Measurements from ENCODE around the gene MARCHF6. TPM values are rescaled to one million over a fixed set of nuclear protein-coding genes. Genes with fewer than 3 reads are reported as not detected.
A peak's percentile ranks its signal among the peaks of the same experiment; 100 is the strongest.

MARCHF6 gene
- polyA plus RNA-seq, 1 of the 3 experiments (the other 2 are of a cell fraction), result 52.4 TPM

DNA sequence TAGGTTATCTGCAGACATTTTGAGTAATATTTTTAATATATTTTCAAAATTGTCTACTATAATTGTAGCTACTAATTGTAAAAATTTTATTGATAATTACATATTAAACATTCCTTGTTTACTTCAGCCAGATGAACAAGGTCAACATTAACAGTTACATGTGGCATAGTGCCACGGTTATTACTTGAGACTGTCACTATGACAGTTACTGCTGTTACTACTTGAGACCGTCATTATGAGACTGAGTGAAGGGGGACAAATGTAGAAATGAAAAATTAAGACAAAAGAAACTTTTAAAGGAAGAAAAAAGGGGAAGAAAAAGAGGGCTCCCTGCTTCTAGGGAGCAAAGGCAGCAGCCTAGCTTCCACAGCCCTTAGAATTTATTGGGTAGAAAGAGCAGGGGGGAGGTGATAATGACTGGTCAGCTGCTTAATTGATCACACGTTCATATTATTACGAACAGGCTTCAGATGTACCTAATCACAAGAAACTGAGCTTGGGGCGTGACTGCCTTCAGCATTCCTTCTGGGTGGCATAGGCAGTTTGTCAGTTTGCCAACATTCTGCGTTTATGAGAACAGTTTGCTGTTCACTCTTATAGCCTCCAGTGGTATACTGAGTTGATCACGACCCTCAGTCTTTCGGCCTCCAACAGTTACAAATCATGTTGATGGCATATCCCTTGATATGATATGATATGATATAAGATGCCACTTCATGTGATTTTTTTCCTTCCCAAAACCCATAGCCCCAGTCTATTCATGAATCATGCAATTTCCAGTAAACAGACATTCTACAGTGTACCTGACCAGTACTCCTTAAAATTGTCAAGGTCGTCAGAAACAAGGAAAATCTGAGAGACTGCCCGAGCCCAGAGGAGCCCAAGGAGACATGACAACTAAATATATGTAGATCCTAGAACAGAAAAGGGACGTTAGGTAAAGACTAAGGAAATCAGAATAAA lies 13.1 kb downstream of the MARCHF6 start:
- H3K27ac ChIP-seq (ENCODE audit: low read depth in 2 of 2, low read length in 1 of 2), result peak overlapping the region in 1 of 2 experiments; percentile 39; a peak in 3 of 4 replicates
- no peaks in the 10 kb centered on the region for H3K27me3 ChIP-seq (ENCODE audit: insufficient read depth)
- H3F3A ChIP-seq (replicated peaks; ENCODE audit: insufficient read depth), result no peaks in the 10 kb centered on the region
- no peak overlapping the region for H3K9ac ChIP-seq
- peaks cover 100% of the 10 kb centered on the region for H3K79me2 ChIP-seq (ENCODE audit: insufficient read depth)
- ChIA-PET CTCF (interaction anchor here (1.0 to 1.9 kb wide), 3 partner anchors 9 to 58 kb away, joined by 3 to 6 read pairs (median 4); no protein-coding TSS in a partner anchor), POLR2A (interaction anchor here (0.6 kb wide), 1 partner anchor 467 kb away, joined by 3 read pairs; no protein-coding TSS in a partner anchor)
- TF ChIP-seq MXI1 (IDR thresholded peaks at IDR 0.05; ENCODE audit: low read depth, low read length) (no peak), PBX3 (IDR thresholded peaks at IDR 0.05) (peak; percentile 34; the same call in 1 of the 2 replicates), NFIC (IDR thresholded peaks at IDR 0.05; ENCODE audit: borderline replicate concordance) (0 out of 2 replicates have a peak, but pooled peaks have one; percentile 22)
- peaks cover 0 to 3% of the 10 kb centered on the region in 2 experiments for H3K36me3 ChIP-seq (replicated peaks in 1 of 2; ENCODE audit: control insufficient read depth in 1 of 2, insufficient read depth in 2 of 2, low read length in 1 of 2)
- 73% methylated on average over 11 of the region's 11 CpGs for WGBS (ENCODE audit: low lambda C conversion rate)
- H3K4me3 ChIP-seq (ENCODE audit: low read depth in 2 of 2, low read length in 1 of 2), result no peak overlapping the region
- no peaks in the 10 kb centered on the region for H3K9me3 ChIP-seq
- no peak overlapping the region for H2AFZ ChIP-seq (ENCODE audit: low read depth)
- peaks cover 5 to 8% of the 10 kb centered on the region in 2 experiments; a peak in 3 of 4 replicates for H3K4me1 ChIP-seq (ENCODE audit: control insufficient read depth in 1 of 2, insufficient read depth in 2 of 2, low read depth in 1 of 2, low read length in 1 of 2)
- H4K20me1 ChIP-seq (ENCODE audit: insufficient read depth), result peaks cover 93% of the 10 kb centered on the region
- H3K9me2 ChIP-seq, result no peaks in the 10 kb centered on the region
- H3K4me2 ChIP-seq, result peak overlapping the region; percentile 36
- no peak for DNase-seq

- Histone ChIP-seq H3K79me2 (ENCODE audit: insufficient read depth) (peaks cover 100% of the 10 kb centered on the region), H3K4me3 (ENCODE audit: low read depth in 2 of 2, low read length in 1 of 2) (no peak overlapping the region), H3K9me3 (no peaks in the 10 kb centered on the region), H4K20me1 (ENCODE audit: insufficient read depth) (peaks cover 94% of the 10 kb centered on the region), H3K36me3 (replicated peaks in 1 of 2; ENCODE audit: control insufficient read depth in 1 of 2, insufficient read depth in 2 of 2, low read length in 1 of 2) (peaks cover 0 to 3% of the 10 kb centered on the region in 2 experiments), H3K4me2 (no peak overlapping the region), H3K4me1 (ENCODE audit: control insufficient read depth in 1 of 2, insufficient read depth in 2 of 2, low read depth in 1 of 2, low read length in 1 of 2) (peaks cover 5 to 8% of the 10 kb centered on the region in 2 experiments; a peak in 3 of 4 replicates), H3K9ac (no peak overlapping the region), H3F3A (replicated peaks; ENCODE audit: insufficient read depth) (no peaks in the 10 kb centered on the region), H3K27me3 (ENCODE audit: insufficient read depth) (no peaks in the 10 kb centered on the region), H2AFZ (ENCODE audit: low read depth) (no peak overlapping the region), H3K9me2 (no peaks in the 10 kb centered on the region), H3K27ac (ENCODE audit: low read depth in 2 of 2, low read length in 1 of 2) (peak overlapping the region; percentile 11 to 39; a peak in 2 of 4 replicates)
- DNase-seq, result no peak
- TF ChIP-seq CHD2 (IDR thresholded peaks at IDR 0.05; ENCODE audit: low read length, partially characterized antibody), result no peak
- whole genome bisulfite sequencing (ENCODE audit: low lambda C conversion rate), result 95% methylated on average over 1 of the region's 1 CpG
- ChIA-PET CTCF (interaction anchor here (0.6 to 1.9 kb wide), 5 partner anchors 10 to 84 kb away, joined by 3 to 6 read pairs (median 4); partner anchors contain the start of gene MARCHF6), POLR2A (no interaction called here)
These were observed 14.1 kb downstream of the MARCHF6 start for GRCh38 chr5:10367579-10367978.

- CTCF ChIA-PET, result interaction anchor here (0.9 kb wide), 1 partner anchor 14 kb away, joined by 3 read pairs; no protein-coding TSS in a partner anchor
- Histone ChIP-seq H3K36me3 (replicated peaks in 1 of 2; ENCODE audit: control insufficient read depth in 1 of 2, insufficient read depth in 2 of 2, low read length in 1 of 2) (no peaks in the 10 kb centered on the region), H3K9ac (no peak overlapping the region), H2AFZ (ENCODE audit: low read depth) (no peak overlapping the region), H4K20me1 (ENCODE audit: insufficient read depth) (peaks cover 95% of the 10 kb centered on the region), H3K27ac (ENCODE audit: low read depth in 2 of 2, low read length in 1 of 2) (no peak overlapping the region), H3K27me3 (ENCODE audit: insufficient read depth) (no peaks in the 10 kb centered on the region), H3F3A (replicated peaks; ENCODE audit: insufficient read depth) (no peaks in the 10 kb centered on the region), H3K4me2 (no peak overlapping the region), H3K9me2 (no peaks in the 10 kb centered on the region), H3K4me3 (ENCODE audit: low read depth in 2 of 2, low read length in 1 of 2) (no peak overlapping the region), H3K4me1 (ENCODE audit: control insufficient read depth in 1 of 2, insufficient read depth in 2 of 2, low read depth in 1 of 2, low read length in 1 of 2) (peaks cover 14 to 18% of the 10 kb centered on the region in 2 experiments; a peak in 3 of 4 replicates), H3K9me3 (no peaks in the 10 kb centered on the region), H3K79me2 (ENCODE audit: insufficient read depth) (peaks cover 97% of the 10 kb centered on the region)
- TF ChIP-seq TEAD4 (IDR thresholded peaks at IDR 0.05; ENCODE audit: borderline replicate concordance, insufficient read depth) (no peak), TAF1 (IDR thresholded peaks at IDR 0.05; ENCODE audit: borderline replicate concordance, low read depth, low read length) (no peak), REST (IDR thresholded peaks at IDR 0.05; ENCODE audit: low read depth, low read length) (no peak), POLR2AphosphoS5 (IDR thresholded peaks at IDR 0.05; ENCODE audit: low read depth, low read length) (no peak), NFIC (IDR thresholded peaks at IDR 0.05; ENCODE audit: borderline replicate concordance) (no peak), NRF1 (IDR thresholded peaks at IDR 0.05; ENCODE audit: low read depth, low read length) (no peak), ELF1 (IDR thresholded peaks at IDR 0.05) (no peak), CHD2 (IDR thresholded peaks at IDR 0.05; ENCODE audit: low read length, partially characterized antibody) (no peak), RXRA (IDR thresholded peaks at IDR 0.05; ENCODE audit: borderline replicate concordance, low read depth) (no peak), GABPA (IDR thresholded peaks at IDR 0.05; ENCODE audit: low read depth) (no peak), FOXM1 (IDR thresholded peaks at IDR 0.05; ENCODE audit: low read depth) (no peak), GATA2 (CRISPR knock-in tag; IDR thresholded peaks at IDR 0.05) (no peak)
- POLR2A ChIA-PET, result no interaction called here
- 93% methylated on average over 2 of the region's 2 CpGs for WGBS (ENCODE audit: low lambda C conversion rate)
- DNase-seq, result no peak
These were observed 17.4 kb downstream of the MARCHF6 start for GRCh38 chr5:10370931-10371330.

All from SK-N-SH (cell line).